Activated CD8-positive, alpha-beta memory T cell treated with anti-CD3 and anti-CD28 coated beads for 24 hours (primary cell): Measurements from ENCODE around the gene TIMM29.

ENCODE experiments used
- DNase-seq: peaks from one replicate; pipeline ENCODE4 v3.0.0-alpha.2; 2020

TIMM29 gene

DNA sequence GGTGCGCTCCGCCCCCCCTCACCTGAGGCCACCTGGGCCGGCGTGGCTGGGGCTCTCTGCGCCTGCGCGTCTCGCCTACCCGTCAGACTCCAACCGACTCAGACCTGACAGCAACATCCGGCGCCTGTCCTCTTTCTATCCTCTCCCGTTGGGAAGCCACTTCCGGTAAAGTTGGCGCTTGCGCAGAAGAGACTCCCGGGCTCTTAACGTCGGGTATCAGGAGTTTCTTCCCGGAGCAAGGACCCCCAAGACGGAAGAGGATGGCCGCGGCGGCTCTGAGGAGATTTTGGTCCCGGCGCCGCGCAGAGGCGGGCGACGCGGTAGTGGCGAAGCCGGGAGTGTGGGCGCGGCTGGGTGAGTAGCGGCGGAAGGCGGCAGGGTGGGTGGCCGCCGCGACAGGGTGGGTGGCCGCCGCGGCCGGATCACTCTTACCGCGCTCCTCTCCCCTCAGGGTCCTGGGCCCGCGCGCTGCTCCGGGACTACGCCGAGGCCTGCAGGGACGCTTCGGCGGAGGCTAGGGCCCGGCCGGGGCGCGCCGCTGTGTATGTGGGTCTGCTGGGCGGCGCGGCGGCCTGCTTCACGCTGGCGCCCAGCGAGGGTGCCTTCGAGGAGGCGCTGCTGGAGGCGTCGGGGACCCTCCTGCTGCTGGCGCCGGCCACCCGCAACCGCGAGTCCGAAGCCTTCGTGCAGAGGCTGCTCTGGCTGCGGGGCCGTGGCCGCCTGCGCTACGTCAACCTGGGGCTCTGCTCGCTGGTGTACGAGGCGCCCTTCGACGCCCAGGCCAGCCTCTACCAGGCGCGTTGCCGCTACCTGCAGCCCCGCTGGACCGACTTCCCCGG, at the start of gene TIMM29, which contains the start of gene YIPF2:
Gene TIMM29, plus strand, starts transcription at position 249 of the 839 bp plus-strand sequence. Its CDS starts 12 bp downstream, at position 261.
Gene YIPF2, minus strand, starts transcription at position 77 of the 839 bp plus-strand sequence. CDS start 229 bp downstream, outside the sequence.
- peak; percentile 95 for DNase-seq

DNA sequence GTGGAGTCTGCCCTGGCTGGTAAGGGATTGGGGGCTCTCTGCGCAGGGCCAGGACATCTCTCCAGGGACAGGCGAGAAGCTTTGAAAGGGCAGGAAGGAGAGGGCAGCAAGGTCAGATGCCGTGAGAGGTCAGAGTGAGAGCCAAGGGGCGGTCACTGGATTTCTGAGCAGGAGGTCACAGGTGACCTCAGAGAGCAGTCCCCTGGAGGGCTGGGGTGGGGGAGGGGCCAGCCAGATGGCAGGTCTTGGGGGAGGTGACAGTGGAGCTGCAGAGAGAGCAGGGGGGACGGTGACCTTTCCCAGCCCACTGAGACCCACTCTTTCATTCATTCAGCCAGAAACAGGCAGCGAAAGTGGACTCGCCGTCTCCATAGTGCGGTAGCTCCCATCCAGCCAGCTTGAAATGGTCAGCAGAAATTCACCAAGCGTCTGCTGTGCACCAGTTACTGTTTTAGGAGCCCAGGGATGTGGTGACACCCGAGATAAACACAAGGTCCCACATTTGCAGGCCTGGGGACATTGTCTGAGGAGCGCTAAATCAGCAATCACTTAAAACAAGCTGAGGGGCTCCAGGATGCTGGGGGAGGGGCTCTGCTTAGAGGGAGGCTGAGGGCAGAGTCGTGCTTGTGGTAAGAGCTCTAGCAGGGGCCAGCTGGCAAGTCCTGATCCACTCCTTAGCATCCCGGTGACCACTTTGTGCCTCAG, 47.1 kb upstream of the TIMM29 start:
- DNase-seq, result no peak

DNA sequence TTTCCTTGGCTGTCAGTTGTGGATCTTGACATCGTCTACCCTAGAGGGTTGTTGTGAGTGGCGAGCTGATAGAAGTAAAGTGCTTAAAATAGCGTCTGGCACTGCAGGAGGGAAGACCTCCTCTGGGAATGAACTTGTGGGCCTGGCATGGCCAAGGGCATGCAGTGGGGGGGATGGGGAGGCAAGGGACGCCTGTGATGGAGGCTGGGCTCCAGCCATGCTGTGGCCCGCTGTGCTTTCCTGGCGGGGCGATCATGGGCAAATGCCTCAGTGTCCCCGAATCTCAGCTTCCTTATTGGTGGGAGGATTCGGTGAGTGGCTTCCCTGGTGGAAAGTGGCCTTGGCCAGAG, 46.5 kb upstream of the TIMM29 start:
- no peak for DNase-seq

DNA sequence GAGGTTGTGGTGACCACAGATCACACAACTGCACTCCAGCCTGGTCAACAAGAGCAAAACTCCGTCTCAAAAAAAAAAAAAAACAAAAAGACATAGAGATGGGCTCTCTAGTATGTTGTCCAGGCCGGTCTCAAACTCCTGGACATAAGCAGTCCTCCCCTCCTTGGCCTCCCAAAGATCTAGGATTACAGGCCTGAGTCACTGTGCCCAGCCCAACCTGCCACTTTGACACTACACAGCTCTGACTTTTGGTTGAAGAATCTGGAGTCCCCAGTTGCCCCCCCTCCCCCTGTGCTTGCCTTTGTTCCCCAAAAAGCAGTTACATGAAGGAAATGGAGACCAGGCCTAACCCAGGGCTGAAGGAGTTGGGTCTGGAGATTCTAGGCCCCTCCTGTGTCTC, 44.3 kb upstream of the TIMM29 start:
- no peak for DNase-seq

DNA sequence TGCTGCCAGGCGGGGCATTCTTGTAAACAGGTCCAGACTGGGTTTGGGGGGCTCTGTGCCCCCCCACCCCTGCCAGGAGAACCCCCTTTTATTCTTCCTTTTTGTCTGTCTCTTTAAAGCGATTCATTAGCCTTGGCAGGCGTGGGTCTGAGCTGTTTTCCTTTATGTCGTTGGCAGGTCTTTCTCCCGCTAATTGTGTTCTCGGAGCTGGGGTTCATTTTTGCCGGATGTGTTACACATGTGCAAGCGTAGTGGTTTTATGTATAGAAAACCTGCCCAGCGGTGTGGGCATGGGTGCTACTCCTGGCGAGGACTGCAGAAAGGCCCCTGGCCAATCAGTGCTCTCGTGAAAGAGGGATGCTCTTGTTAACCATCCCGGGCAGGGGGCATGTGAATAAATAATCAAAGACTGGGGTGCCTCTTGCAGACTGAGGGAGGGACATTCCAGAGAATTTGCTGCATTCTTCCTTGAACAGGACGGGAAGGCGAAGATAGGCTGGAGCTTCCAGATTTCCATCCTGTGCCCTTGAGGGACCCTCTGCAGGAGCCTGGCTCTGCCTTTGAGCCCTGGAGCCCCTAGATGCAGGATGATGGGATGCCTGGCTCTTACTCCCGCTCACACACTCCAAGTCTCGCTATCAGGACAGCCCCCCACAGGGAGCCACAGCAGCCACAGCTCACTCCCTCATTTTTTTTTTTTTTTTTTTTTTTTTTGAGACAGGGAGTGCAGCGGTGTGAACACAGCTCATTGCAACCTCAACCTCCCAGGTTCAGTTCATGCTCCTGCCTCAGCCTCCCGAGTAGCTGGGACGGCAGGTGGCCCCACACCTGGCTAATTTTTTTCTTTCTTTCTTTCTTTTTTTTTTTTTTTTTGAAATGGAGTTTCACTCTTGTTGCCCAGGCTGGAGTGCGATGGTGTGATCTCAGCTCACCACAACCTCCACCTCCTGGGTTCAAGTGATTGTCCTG, 43.1 kb upstream of the TIMM29 start:
- DNase-seq, result no peak

DNA sequence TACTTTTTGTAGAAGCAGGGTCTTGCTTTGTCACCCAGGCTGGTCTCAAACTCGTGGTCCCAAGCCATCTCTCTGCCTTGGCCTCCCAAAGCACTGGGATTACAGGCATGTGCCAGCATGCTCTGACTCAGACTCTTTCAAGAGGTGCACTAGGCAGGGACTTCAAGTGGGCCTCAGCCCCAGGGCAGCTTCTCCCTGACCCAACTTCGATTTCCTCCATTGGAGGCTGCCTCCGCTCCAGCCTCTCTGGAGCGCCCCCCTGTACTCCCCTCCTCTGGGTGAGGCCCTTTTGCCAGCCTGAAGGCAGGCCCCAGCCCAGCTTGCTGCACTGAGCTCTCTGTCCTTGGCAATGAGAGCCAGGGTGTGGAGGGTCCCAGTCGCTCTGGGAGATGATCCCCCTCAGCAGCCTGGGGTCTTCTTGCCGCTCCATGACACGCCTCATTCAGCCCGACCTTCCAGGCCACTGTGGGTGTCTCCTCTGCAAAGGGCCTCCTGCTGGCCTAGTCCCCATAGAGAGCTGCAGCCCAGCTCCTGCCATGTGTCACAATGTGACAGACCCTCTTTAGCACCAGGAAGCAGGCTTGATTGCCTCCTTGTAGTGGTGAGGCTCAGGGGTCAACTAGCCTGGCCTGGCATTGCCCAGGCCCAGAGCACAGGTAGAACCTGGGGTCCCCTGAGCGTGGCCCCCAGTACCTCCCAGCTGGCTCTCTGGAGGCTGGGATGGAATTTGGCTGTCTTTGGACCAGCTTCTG, 40.8 kb upstream of the TIMM29 start:
- DNase-seq, result no peak

DNA sequence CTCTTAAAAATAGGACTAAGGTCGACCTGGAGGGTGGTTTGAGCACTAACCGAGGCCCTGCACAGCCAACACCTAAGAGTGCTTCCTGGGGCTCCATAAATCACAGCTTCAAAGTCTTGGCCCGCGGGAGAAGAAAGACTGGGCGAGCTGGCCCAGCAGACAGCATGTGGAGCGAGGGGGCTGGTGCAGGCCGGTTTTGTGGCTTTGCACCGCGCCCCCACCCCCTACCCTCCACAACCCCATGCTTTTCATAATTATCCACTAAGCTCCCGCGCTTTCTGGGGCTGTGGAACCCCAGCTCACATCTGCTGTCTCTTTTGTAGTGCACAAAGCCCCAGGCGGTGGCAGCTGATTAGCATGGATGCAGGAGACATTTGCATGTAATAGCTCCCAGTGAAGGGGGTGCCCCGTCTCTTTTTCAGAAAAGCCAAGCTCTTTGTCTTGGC, 40.2 kb upstream of the TIMM29 start:
- no peak for DNase-seq

DNA sequence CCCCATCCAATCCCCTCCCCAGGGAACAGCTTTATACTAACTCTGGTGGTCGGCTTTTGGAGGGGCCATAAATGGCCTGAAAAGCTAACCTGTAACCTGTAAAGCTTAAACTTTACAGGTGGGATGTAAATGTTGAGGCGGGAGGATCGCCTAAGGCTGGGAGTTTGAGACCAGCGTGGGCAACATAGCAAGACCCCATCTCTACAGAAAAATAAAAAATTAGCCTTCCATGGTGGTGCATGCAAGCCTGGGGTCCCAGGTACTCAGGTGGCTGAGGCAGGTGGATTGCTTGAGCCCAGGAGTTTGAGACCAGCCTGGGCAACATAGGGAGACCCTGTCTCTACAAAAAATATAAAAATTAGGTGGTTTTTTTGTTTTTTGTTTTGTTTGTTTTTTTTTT, 38.7 kb upstream of the TIMM29 start:
- DNase-seq, result no peak

DNA sequence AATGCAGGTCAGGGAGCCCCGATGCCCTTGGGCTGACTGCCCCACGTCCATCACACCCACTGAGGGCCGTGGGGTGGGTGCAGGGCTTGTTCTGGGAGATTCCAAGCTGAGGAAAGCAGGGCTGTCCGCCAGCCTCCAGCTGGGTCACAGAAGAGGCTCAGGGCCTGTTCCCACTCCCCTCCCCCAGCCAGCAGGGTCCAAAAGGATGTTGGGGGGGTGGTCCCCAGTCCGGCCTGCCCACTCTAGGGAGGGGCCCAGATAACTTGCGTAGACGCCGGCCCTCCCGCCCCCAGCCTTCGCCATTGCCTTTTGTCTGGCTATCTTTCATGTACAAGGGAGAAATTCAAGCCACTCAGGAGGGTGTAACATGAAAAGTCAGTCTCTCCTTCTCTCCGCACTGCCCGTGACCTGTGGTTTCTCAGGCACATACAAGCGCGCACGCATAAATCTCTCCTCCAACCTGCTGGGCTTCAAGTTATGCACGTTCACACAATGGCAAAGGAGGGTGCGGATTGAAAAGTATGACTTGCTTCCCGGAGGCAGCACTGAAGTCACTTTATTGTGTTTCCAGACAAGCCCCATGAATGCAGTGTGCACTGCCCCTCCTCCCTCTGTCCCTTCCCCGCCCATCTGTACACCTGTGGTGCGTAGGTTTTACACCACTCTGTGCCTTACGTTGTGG, 37.1 kb upstream of the TIMM29 start:
- no peak for DNase-seq

DNA sequence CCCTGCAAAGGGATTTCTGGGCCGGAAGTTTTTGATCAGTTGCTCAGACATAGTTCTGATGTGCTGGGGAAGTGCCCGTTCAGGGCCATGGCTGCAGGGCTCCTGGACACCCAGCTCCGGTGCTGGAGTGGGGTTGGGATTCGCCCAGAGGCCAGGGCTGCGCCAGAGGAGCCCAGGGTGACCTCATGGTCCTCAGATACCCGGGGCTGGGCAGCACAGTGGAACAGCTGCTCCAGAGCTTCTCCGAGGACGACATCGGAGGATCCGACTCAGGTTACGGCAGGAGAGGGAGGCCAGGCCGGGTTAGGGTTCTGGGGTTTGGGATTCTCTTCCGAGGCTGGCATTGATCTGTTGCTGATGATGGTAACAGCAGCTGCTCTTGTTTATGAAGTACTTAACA, 36.4 kb upstream of the TIMM29 start:
- no peak for DNase-seq

DNA sequence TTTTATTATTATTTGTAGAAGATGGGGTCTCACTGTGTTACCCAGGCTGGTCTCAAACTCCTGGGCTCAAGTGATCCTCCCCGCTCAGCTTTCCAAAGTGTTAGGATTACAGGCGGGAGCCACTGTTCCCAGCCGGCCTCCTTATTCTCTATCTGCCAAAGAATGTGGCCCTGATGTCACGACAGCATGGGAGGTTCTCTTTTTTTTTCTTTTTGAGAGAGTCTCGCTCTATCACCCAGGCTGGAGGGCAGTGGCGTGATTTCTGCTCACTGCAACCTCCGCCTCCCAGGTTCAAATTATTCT, 33.7 kb upstream of the TIMM29 start:
- DNase-seq, result no peak

DNA sequence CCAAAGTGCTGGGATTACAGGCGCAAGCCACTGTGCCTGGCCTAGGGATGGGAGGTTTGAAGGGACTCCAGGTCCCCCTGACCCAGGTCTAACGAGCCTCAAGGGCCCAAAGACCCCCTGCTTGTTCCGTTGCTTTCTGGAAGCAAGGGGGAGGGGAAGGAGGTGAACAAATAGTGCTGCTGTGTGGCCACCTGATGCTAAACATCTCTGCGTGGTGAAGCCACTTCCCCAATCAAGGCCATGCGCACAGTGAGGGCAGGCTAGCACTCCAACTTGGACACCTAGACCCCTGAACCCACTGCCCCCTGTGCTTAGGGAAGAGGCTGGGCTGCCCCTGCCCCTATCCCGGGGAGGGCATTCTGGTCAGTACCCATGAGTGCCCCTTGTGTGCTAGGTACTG, 33.2 kb upstream of the TIMM29 start:
- no peak for DNase-seq

DNA sequence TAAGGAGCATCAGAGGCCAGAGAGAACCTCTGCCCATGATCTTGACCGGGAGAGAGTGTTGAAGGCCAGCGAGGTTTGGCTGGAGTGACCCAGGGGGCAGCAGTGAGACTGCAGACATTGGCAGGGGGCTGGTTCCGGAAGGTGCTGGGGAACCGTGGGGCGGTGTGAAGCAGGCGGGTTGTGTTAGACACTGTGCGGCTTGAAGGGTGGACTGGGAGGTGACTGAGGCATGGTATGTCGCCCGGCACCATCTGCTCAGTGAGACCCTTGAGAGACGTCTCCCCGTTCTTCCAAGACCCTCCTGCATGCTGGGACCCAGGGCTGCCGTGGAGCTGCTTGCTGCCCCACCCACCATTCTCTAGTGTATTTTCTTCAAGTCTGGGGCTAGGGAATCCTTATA, 32.7 kb upstream of the TIMM29 start:
- no peak for DNase-seq

DNA sequence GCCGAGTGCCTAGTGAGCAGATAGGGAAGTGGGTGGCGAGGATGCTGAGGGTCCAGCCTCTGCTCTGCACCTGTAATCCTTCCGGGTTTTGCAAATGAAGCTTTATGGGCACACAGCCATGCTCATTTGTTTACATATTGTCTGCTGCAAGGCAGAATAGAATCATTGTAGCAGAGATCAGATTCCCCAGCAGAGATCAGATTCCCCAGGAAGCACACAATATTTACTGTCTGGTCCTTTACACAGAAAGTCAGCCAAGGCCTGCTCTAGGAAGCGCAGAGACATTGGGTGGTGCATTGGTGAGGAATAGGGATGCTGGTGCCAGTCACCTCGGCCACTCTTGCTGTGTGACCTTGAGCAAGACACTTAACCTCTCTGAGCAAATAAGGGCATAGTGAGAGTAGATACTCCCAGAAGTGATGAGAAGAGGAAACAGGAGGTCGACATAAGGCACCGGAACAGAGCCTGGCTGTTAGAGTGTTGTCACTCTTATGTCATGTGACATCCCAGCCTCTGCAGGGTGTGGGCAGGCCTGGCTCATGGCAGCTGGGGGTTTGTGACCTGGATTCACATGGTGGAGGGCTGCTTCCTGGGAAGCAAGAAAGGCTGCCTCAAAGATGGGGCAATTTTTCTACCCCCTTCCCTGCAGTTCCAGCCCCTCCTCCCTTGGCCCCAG, 31.6 kb upstream of the TIMM29 start:
- DNase-seq, result no peak

DNA sequence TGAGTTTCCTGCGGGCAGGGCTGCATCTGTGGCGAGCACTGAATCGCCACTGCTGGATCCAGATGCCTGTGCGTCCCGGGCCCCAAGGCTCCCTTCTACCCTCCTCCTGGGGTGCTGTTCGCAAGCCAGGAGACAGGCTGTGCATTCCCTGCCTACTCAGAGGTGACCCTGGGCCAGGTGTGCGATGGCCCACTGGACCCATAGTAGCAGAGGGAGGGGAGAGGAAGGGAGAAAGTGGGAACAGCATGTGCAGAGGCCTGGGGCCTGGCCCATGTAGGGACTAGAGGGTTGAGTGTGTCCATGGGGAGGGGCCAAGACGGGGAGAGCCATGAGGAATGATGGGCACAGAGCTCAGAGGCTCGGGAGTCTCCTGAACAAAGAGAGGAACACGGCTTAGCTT, 30.0 kb upstream of the TIMM29 start:
- no peak for DNase-seq

DNA sequence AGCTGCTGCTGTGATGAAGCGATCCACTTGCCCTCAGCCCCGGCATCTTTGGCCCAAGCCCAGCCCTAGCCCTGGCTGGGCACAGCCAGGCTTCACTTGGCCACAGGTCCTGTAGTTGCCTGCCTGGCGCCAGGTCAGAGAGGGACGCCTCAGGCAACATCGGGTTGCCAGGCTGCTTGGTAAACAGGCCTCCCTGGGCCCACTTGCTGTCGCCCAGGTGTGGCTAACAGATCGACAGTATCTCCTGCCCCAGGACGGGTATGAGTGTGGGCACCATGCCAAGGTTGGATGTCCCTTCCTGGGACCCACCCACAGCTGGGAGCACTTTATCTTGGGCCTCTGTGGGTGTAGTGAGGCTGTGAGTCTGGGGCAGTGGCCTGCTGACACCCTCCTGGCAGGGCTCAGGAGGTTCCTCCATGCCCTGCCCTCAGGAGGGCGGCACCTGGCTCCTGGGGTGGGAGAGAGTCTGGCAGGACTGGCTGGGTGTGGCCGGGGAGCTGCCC, 29.4 kb upstream of the TIMM29 start:
- DNase-seq, result no peak

DNA sequence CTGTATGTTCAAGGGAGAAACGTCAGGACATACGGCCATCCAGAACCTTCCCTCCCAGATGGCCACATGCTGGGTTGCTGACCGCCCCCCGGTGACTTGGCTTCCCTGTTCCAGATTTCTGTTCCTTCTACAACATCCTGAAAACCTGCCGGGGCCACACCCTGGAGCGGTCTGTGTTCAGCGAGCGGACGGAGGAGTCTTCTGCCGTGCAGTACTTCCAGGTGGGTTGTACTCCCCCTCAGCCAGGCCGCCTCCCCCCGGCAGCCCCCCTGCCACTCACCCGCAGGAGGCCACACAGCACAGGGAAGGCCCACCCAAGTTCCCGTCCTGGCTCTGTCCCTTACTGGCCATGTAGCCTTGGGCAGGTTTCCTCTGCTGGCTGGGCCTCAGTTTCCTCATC, 20.7 kb upstream of the TIMM29 start:
- DNase-seq, result no peak

DNA sequence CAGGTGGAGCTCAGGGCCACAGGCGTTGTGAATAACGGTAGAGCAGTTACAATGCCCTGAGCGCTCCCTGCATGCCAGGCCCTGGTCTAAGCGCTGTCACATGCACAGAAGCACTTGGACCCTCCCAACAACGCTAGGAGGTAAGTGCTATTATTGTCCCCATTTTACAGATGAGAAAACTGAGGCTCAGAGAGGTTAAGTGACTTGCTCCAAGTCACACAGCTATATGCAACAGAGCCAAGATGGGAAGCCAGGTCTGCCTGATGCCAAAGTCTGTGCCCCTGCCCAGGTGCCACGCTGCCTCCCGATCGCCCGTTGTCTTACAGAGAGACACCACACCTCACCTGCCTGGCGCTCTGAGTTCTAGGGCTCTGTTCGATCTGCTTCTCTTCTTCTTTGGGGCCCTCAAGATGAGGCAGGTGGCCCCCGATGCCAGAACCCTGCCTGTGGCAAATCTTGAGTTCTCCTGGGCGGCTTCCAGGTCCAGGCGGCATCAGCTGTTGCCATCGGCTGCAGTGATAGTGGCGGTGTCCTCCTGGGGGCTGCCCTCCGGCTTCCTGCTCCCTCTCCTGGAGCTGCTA, 20.1 kb upstream of the TIMM29 start:
- DNase-seq, result no peak

DNA sequence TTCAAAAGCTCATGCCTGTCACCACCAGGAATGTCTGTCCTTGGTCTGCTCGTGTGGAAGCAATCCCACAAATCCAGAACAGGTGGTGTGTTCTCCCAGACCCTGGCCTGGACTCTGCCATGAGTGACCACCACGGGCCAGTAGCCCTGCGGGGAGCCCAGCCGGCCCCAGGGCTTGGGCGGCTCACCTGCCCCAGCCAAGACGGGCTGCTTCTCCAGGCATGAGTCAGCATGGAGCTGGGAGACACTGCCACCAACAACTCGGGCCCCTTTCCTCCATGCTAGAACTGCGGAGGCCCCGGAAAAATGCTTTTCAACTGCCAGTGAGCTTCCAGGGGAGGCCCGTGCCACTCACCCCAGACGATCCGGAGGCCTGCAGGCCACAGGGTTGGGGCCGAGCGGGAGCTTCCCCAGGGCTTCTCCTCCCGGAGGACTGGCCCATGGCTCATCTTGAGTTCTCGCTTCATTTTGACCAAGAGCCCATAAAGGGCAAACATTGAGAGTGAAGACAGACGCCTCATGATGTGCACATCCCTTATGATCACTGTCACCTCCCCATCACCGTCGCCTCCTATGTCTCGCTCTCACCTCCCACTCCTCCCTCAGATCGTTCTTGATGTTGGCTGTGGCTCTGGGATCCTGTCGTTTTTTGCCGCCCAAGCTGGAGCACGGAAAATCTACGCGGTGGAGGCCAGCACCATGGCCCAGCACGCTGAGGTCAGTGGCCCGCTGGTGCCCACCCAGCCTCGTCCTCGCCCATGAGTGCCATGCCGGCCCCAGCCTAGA, 16.8 kb upstream of the TIMM29 start:
- no peak for DNase-seq

DNA sequence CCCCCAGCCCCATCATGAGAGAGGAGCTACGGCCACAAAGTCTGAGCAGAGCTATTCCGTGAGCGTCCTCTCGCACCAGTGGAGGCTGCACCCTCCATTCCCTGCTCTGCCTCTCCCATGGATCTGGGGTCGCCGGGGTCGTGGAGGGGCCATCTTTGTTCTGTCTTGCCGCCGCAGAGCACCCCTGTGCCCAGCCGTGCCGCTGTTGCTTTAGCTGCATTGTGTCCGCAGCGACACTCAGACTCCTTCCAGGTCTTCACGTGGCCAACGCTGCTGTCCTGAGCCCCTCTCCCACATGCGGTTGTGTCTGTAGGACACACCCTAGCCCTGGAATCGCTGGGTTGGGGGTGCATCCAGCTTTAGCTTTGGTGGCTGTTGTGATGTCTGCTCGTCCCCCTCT, 16.0 kb upstream of the TIMM29 start:
- DNase-seq, result no peak
